H7 (cell line): Measurements from ENCODE around the gene NEMP2. TPM values are rescaled to one million over a fixed set of nuclear protein-coding genes. Genes with fewer than 3 reads are reported as not detected.
A peak's percentile ranks its signal among the peaks of the same experiment; 100 is the strongest.

ENCODE experiments used
- DNase-seq: peaks from one replicate; pipeline ENCODE4 v3.0.0; 2012
- H3K27me3 ChIP-seq: 2 replicates; pipeline ENCODE4 v1.6.0; 2011; ENCODE audit warnings: mild to moderate bottlenecking, low read length; ENCODE audit not compliant: control insufficient read depth, insufficient read depth
- H3K36me3 ChIP-seq: replicated peaks from 2 replicates; pipeline ENCODE4 v1.5.1; 2011; ENCODE audit warnings: low read length; ENCODE audit not compliant: control insufficient read depth, insufficient read depth
- H3K4me3 ChIP-seq: 2 replicates; pipeline ENCODE4 v1.5.1; 2011; ENCODE audit warnings: low read depth, mild to moderate bottlenecking, control low read depth, low read length, moderate library complexity; ENCODE audit not compliant: insufficient read depth
- total RNA-seq: library from RNA; depleted of rRNA; stranded (reverse); fragments of >200 nt; shearing (Covaris generic); gene quantifications from 2 replicates; pipeline ENCODE4 v1.2.3, GENCODE V29; 2014; rRNA removed

The NEMP2 gene
- 2.4 and 2.5 TPM in 2 replicates for total RNA-seq

DNA sequence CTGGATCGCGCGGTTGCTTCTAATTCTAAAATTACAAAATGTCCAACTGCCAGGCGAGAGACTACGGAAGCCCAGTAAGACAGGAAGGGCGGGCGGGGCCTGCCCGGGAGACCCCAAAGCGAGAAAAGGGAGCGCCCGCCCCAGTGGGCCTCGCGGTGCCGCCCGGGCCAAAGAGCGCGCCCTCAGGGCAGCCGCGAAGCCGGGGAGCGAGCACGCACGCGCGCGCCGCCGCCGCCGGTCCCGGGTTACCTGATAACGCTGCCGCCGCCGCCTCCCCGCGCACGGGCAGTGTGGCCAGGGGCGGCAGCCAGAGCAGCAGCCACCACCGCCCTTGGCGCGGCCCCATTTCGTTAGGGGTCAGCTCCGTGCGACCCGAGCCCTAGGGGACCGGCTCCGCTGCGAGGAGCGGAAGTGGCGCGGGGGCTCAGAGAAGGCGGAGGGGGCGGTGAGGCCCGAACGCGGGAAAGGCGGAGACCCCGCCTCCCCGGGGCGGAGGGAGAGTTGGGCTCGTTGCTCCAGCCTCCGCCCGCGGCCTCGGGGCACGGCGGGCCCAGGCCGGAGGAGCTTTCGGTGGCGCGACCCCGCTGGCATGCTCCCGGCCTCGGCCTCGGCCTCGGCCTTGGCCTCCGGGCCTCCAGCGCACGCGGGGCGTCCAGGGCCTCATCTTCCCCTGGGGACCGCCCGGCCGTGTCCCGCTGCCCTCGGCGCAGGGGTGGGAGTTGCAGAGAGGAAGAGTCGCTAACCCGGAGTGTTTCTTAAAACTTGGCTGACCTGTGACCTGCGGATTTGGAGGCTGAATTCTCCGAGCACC lies at the start of gene NEMP2:
Gene NEMP2, minus strand, starts transcription at position 413 of the 811 bp plus-strand sequence. Its CDS starts 67 bp downstream, at position 346.
- Histone ChIP-seq H3K27me3 (no peaks in the 10 kb centered on the region), H3K36me3 (no peaks in the 10 kb centered on the region), H3K4me3 (peak within 1 kb of the TSS; percentile 65)
- DNase-seq, result peak; percentile 92

DNA sequence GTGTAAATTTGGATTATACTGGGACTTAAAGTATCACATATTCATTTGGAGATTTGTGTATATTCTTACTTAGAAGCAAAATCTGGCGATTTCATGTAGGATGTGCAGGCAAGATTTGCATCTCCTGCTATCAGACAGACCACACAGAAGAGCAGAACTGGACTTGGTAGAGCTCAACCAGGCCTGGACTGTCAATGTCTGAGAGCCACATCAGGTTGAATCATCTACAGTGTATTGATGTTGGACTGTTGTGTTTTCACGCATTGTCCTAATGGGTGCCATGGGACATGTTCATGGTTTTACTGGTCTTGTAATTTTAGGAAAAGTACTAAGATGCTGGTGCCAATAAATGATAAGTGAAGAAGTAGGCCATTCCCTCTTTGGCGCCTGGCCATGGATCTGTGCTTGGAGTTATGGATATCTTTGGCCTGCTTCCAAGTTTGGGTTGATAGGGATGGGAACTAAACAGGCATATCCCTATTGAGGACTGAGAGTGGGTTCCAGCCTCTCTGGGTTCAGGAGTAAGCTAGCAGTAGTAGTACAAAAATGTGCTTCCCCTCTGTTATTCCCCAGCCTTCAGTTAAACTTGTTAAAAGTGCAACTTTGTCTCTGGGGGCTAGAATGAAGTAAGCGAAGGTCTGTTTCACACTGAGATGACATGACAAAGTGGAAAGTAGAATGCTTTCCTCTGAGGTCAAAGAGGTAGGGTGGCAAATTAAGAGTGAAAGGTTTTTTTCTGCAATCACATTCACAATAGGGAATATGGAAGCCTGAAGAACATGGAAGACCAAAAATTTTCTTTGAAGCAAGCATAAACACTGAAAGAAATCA lies 49.2 kb upstream of the NEMP2 start:
- DNase-seq, result no peak
- no peak overlapping the region for H3K4me3 ChIP-seq
- no peaks in the 10 kb centered on the region for H3K36me3 ChIP-seq
- H3K27me3 ChIP-seq, result no peaks in the 10 kb centered on the region

DNA sequence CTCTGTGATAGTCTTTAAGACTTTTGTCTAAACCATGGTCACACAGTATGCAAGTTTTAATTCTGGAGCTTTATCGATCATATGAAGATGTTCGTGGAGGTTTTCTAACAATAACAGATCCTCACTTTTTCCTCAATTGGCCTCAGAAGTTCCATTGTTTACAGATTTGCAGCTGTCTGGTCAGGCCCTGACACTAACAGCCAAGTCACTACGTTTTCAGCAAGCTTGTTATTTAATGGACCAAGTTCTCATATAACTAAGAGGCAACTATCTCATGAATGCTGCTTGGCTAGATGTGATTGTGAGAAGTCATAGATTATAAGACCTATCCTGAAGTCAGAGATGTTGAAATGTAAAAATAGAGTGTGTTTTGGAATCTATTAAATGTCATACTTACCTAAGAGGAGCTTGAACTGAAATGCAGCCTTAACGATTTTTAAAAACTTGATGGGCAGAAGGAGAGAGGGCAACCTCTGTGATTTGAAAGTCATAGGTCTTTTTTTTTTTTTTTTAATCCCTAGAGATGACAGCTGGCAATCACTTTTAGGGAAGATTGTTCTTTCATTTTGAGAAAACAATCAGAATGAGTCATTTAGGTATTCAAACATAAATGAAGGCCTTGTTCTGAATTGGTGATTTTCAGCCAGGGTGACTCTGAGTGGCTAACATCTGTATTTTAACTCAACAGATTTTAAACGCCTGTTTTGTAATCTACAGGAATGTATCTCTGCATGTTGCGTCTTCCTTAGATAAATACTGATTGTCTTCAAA lies 48.4 kb upstream of the NEMP2 start:
- Histone ChIP-seq H3K4me3 (no peak overlapping the region), H3K27me3 (no peaks in the 10 kb centered on the region), H3K36me3 (no peaks in the 10 kb centered on the region)
- DNase-seq, result no peak

DNA sequence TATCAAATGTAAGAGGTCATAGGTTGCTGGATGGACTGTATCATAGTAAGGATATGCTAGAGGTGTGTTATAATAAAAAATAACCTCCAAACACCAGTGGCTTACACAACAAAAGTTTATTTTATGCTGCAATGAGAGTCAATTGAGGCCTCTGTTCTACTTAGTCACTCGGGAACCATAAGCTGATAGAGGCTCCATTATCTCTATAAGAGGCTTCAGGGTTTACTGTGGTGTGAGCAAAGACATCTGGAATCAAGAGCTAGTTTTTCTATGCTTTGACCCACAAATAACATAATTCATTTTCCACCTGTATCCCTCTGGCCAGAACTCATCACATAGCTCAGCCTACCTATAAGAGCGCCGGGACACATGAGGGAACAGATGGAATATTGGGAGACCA lies 47.5 kb upstream of the NEMP2 start:
- no peak overlapping the region for H3K4me3 ChIP-seq
- H3K27me3 ChIP-seq, result no peaks in the 10 kb centered on the region
- DNase-seq, result no peak
- H3K36me3 ChIP-seq, result no peaks in the 10 kb centered on the region

DNA sequence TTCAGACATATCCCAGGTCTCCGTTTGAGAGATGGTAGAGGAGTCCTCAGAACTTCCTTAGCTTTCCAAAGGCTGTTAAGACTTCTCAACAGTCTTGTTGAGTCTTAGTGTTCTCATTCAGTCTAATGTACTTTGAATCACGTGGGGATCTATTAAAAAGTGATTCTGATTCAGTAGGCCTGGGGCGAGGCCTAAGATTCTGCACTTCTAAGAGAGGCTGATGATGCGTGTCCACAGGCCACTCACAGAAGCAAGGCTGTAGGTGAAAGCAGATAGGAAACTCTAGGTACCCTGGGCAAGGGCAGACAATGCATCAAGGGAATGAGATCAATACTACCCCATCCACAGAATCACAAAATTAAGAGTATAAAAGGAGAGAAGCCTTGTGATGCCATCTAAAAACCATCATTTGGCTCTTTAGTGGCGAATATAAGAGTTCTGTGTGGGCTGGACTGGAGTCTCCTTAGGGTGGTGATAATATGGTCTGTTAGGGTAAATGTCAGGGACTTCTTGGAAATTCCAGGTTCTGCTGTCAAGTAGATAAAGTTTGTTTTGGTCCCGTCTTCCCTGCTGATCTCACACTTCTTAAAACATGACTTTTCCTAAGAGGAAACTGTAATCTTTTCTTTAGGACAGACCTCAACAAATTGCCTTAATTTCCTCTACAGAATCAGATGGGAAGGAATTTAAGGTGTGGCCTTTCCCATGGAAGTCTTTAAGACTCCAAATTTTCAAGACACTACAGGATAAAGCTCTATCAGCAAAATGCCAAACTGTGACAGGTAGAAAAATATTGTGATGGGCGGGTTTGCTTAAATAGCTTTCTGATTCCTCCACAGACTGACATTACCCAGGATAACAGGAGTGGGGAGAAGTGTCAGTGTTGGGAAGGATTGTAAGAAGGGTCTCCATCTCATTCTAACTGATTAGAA lies 45.7 kb upstream of the NEMP2 start:
- DNase-seq, result no peak
- no peaks in the 10 kb centered on the region for H3K27me3 ChIP-seq
- no peaks in the 10 kb centered on the region for H3K36me3 ChIP-seq
- H3K4me3 ChIP-seq, result no peak overlapping the region

DNA sequence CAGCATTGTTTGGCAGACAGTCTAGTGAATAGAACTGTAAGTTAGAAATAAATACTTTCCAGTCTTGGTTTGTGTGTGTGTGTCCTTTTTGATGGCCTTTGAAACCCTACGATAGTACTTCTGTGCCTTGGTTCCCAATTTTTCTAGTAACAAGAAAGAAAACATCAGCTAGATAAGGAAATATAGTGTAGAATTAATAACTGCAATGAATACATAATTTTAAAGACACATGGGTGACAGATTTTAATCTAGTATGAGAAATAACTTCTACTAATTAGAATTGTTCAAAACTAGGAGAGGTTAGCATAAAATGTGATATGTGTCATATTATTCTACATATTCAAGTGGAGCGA lies 44.5 kb upstream of the NEMP2 start:
- Histone ChIP-seq H3K4me3 (no peak overlapping the region), H3K36me3 (no peaks in the 10 kb centered on the region)

DNA sequence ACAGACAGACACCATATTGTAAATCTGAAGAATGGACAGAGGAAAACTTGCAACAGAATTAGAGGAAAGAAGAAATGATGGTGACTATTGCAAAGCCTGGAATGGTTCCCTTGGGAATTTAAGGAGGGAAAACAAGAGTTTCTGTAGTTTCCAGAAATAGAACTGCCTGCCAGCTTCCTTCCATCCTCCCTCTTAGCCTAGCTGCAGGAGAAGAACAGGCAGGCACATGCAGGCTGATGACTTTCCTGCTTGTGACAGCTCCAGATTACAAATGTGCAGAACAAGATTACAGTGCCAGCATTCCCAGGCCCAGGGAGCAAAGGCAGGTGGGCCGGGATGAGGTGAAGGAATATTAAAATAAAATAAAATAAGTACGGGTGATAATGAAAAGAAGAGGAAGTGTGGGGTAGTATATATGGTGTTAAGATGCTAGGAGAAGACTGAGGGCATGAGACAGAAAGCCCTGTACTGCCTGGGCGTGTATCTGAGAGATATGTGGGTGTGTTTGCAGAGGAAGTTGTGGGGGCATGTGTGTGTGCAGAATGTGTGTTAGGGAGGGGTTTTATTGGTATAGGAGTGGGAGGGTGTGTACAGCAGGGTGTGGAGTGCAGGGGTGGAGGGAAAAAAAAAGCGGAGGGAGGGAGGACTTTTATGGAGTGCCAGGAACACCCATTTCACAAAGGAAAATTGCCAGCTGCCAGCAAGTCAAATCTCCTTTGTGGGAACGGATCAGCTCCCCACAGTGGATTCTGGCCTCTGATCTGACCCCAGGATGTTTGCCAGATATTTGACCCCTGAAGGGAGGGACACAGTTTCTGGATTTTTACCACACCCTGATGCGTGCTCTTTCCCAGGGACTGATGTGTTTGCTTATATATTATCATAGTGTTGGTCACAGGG lies 43.9 kb upstream of the NEMP2 start:
- no peaks in the 10 kb centered on the region for H3K27me3 ChIP-seq
- no peak overlapping the region for H3K4me3 ChIP-seq
- DNase-seq, result no peak
- no peaks in the 10 kb centered on the region for H3K36me3 ChIP-seq

More for the DNA sequence above, 44.5 kb upstream of the NEMP2 start:
- no peaks in the 10 kb centered on the region for H3K27me3 ChIP-seq
- no peak for DNase-seq

GRCh38 chr2:190576573-190576972 lies 42.1 kb upstream of the NEMP2 start:
- no peaks in the 10 kb centered on the region for H3K36me3 ChIP-seq
- no peaks in the 10 kb centered on the region for H3K27me3 ChIP-seq
- H3K4me3 ChIP-seq, result no peak overlapping the region
- DNase-seq, result no peak

- DNase-seq, result no peak
- H3K36me3 ChIP-seq, result no peaks in the 10 kb centered on the region
- no peaks in the 10 kb centered on the region for H3K27me3 ChIP-seq
- no peak overlapping the region for H3K4me3 ChIP-seq
These were observed 40.7 kb upstream of the NEMP2 start for GRCh38 chr2:190575263-190575662.

GRCh38 chr2:190574169-190574568 lies 39.6 kb upstream of the NEMP2 start:
- Histone ChIP-seq H3K27me3 (no peaks in the 10 kb centered on the region), H3K4me3 (no peak overlapping the region), H3K36me3 (no peaks in the 10 kb centered on the region)
- DNase-seq, result no peak

GRCh38 chr2:190572246-190572645 lies 37.7 kb upstream of the NEMP2 start:
- DNase-seq, result no peak
- Histone ChIP-seq H3K27me3 (no peaks in the 10 kb centered on the region), H3K4me3 (no peak overlapping the region), H3K36me3 (no peaks in the 10 kb centered on the region)

- H3K4me3 ChIP-seq, result no peak overlapping the region
- no peak for DNase-seq
- no peaks in the 10 kb centered on the region for H3K27me3 ChIP-seq
- H3K36me3 ChIP-seq, result no peaks in the 10 kb centered on the region
These were observed 37.2 kb upstream of the NEMP2 start for GRCh38 chr2:190571686-190572085.

GRCh38 chr2:190570871-190571270 lies 36.3 kb upstream of the NEMP2 start:
- Histone ChIP-seq H3K36me3 (no peaks in the 10 kb centered on the region), H3K27me3 (no peaks in the 10 kb centered on the region), H3K4me3 (no peak overlapping the region)
- DNase-seq, result no peak
